Activated naive CD4-positive, alpha-beta T cell treated with anti-CD3 and anti-CD28 coated beads, Interleukin-2, amount 10 ng/mL, durations not matched to agents 7 days and 5 days (primary cell): ENCODE data around the gene MITD1.
"Not testable (repeated sequence)": the region's sequence is repeated elsewhere in the genome, so short reads cannot be mapped to it uniquely, and the experiment has no call there.

ENCODE experiments used
- CTCF ChIA-PET: fragments of 350-600 bp; sonication (Branson Sonifier 250); formaldehyde crosslinking; loops from one replicate; lab custom pipeline; 2021; ENCODE audit warnings: antibody characterized with exemption; lab: Charles Lee
- DNase-seq: peaks from one replicate; pipeline ENCODE4 v3.0.0-alpha.2; 2020
- H3K27ac Mint-ChIP-seq: one replicate; pipeline ENCODE4 v1.8.0; 2021; ENCODE audit warnings: mild to moderate bottlenecking, moderate library complexity, mixed read lengths
- H3K27me3 Mint-ChIP-seq: one replicate; pipeline ENCODE4 v1.8.0; 2021; ENCODE audit warnings: mild to moderate bottlenecking, mixed read lengths
- H3K36me3 Mint-ChIP-seq: one replicate; pipeline ENCODE4 v1.8.0; 2021; ENCODE audit warnings: mixed read lengths
- H3K4me1 Mint-ChIP-seq: one replicate; pipeline ENCODE4 v1.8.0; 2021; ENCODE audit warnings: mixed read lengths
- H3K4me3 Mint-ChIP-seq: one replicate; pipeline ENCODE4 v1.8.0; 2021; ENCODE audit warnings: mild to moderate bottlenecking, moderate library complexity, mixed read lengths
- H3K9me3 Mint-ChIP-seq: one replicate; pipeline ENCODE4 v1.8.0; 2021; ENCODE audit warnings: mixed read lengths

Gene MITD1

GRCh38 chr2:99180755-99181623 lies at the start of gene MITD1, which contains the start of gene MRPL30:
Gene MITD1 (minus strand): TSS chr2:99181058. CDS start chr2:99180981, 77 bp downstream.
Gene MRPL30 (plus strand): TSS chr2:99181184. CDS start chr2:99186204, 5,020 bp downstream.
- Mint-ChIP-seq H3K4me3 (peak within 1 kb of the TSS; percentile 97), H3K27me3 (no peaks in the 10 kb centered on the region), H3K27ac (peak within 1 kb of the TSS; percentile 95), H3K9me3 (no peaks in the 10 kb centered on the region), H3K4me1 (peaks cover 53% of the 10 kb centered on the region), H3K36me3 (peaks cover 17% of the 10 kb centered on the region)
- CTCF ChIA-PET: interaction anchor here (0.6 to 2.8 kb wide), 8 partner anchors 13 to 156 kb away, joined by 3 to 16 read pairs (median 3); partner anchors contain the start of genes EIF5B and TXNDC9
- DNase-seq: peak; percentile 93

- no peaks in the 10 kb centered on the region for H3K9me3 Mint-ChIP-seq
- H3K4me3 Mint-ChIP-seq: no peak overlapping the region
- no peaks in the 10 kb centered on the region for H3K36me3 Mint-ChIP-seq
- no peak overlapping the region for H3K27ac Mint-ChIP-seq
- CTCF ChIA-PET: no interaction called here
- H3K4me1 Mint-ChIP-seq: peaks cover 5% of the 10 kb centered on the region
- H3K27me3 Mint-ChIP-seq: no peaks in the 10 kb centered on the region
- no peak for DNase-seq
These were observed 37.2 kb upstream of the MITD1 start for GRCh38 chr2:99217929-99218501.

GRCh38 chr2:99216096-99216495 lies 35.2 kb upstream of the MITD1 start:
- no peaks in the 10 kb centered on the region for H3K27me3 Mint-ChIP-seq
- no peak overlapping the region for H3K27ac Mint-ChIP-seq
- CTCF ChIA-PET: interaction anchor here (0.6 kb wide), 1 partner anchor 544 kb away, joined by 5 read pairs; no protein-coding TSS in a partner anchor
- no peak for DNase-seq
- H3K4me1 Mint-ChIP-seq: peaks cover 5% of the 10 kb centered on the region
- no peak overlapping the region for H3K4me3 Mint-ChIP-seq
- H3K36me3 Mint-ChIP-seq: no peaks in the 10 kb centered on the region
- no peaks in the 10 kb centered on the region for H3K9me3 Mint-ChIP-seq

- H3K27ac Mint-ChIP-seq: no peak overlapping the region
- no peaks in the 10 kb centered on the region for H3K27me3 Mint-ChIP-seq
- DNase-seq: no peak
- CTCF ChIA-PET: no interaction called here
- no peak overlapping the region for H3K4me3 Mint-ChIP-seq
- peaks cover 16% of the 10 kb centered on the region for H3K36me3 Mint-ChIP-seq
- peaks cover 5% of the 10 kb centered on the region for H3K4me1 Mint-ChIP-seq
- H3K9me3 Mint-ChIP-seq: peaks cover 8% of the 10 kb centered on the region
These were observed 24.6 kb upstream of the MITD1 start for GRCh38 chr2:99205491-99205890.

- Mint-ChIP-seq H3K4me1 (no peaks in the 10 kb centered on the region), H3K27ac (no peak overlapping the region), H3K4me3 (no peak overlapping the region), H3K9me3 (peaks cover 8% of the 10 kb centered on the region), H3K27me3 (no peaks in the 10 kb centered on the region), H3K36me3 (peaks cover 20% of the 10 kb centered on the region)
- CTCF ChIA-PET: no interaction called here
- DNase-seq: no peak
These were observed 21.3 kb upstream of the MITD1 start for GRCh38 chr2:99201959-99202678.

- H3K36me3 Mint-ChIP-seq: peaks cover 19% of the 10 kb centered on the region
- DNase-seq: no peak
- H3K4me3 Mint-ChIP-seq: no peak overlapping the region
- CTCF ChIA-PET: interaction anchor here (1.8 kb wide), 1 partner anchor 10 kb away, joined by 6 read pairs; no protein-coding TSS in a partner anchor
- no peaks in the 10 kb centered on the region for H3K27me3 Mint-ChIP-seq
- H3K4me1 Mint-ChIP-seq: no peaks in the 10 kb centered on the region
- H3K27ac Mint-ChIP-seq: no peak overlapping the region
- H3K9me3 Mint-ChIP-seq: no peaks in the 10 kb centered on the region
These were observed 19.4 kb upstream of the MITD1 start for GRCh38 chr2:99200076-99200800.

GRCh38 chr2:99198103-99198841 lies 17.4 kb upstream of the MITD1 start:
- H3K36me3 Mint-ChIP-seq: peaks cover 23% of the 10 kb centered on the region
- CTCF ChIA-PET: no interaction called here

GRCh38 chr2:99192364-99192763 lies 11.5 kb upstream of the MITD1 start:
- H3K4me3 Mint-ChIP-seq, H3K27me3 Mint-ChIP-seq, H3K27ac Mint-ChIP-seq, CTCF ChIA-PET, H3K9me3 Mint-ChIP-seq, DNase-seq, H3K4me1 Mint-ChIP-seq: not testable (repeated sequence)
- peaks cover 43% of the 10 kb centered on the region for H3K36me3 Mint-ChIP-seq

More at GRCh38 chr2:99198103-99198841, 17.4 kb upstream of the MITD1 start:
- H3K27ac Mint-ChIP-seq: no peak overlapping the region
- H3K4me1 Mint-ChIP-seq: no peaks in the 10 kb centered on the region
- no peak for DNase-seq
- no peaks in the 10 kb centered on the region for H3K27me3 Mint-ChIP-seq
- no peak overlapping the region for H3K4me3 Mint-ChIP-seq
- H3K9me3 Mint-ChIP-seq: no peaks in the 10 kb centered on the region

GRCh38 chr2:99190548-99190947 lies 9.7 kb upstream of the MITD1 start:
- peaks cover 35% of the 10 kb centered on the region for H3K36me3 Mint-ChIP-seq
- no peak overlapping the region for H3K27ac Mint-ChIP-seq
- no peak for DNase-seq
- H3K27me3 Mint-ChIP-seq: no peaks in the 10 kb centered on the region
- no peaks in the 10 kb centered on the region for H3K4me1 Mint-ChIP-seq
- CTCF ChIA-PET: interaction anchor here (0.7 to 1.6 kb wide), 2 partner anchors 10 to 142 kb away, joined by 3 to 6 read pairs; no protein-coding TSS in a partner anchor
- peaks cover 2% of the 10 kb centered on the region for H3K9me3 Mint-ChIP-seq
- no peak overlapping the region for H3K4me3 Mint-ChIP-seq

- Mint-ChIP-seq H3K4me3 (no peak overlapping the region), H3K4me1 (peaks cover 7% of the 10 kb centered on the region), H3K27ac (no peak overlapping the region), H3K9me3 (peaks cover 2% of the 10 kb centered on the region), H3K36me3 (peaks cover 28% of the 10 kb centered on the region), H3K27me3 (no peaks in the 10 kb centered on the region)
- DNase-seq: no peak
- CTCF ChIA-PET: no interaction called here
These were observed 7.5 kb upstream of the MITD1 start for GRCh38 chr2:99188357-99188756.

GRCh38 chr2:99187011-99187410 lies 6.2 kb upstream of the MITD1 start:
- H3K36me3 Mint-ChIP-seq: peaks cover 17% of the 10 kb centered on the region

GRCh38 chr2:99184811-99185210 lies 4.0 kb upstream of the MITD1 start:
- H3K9me3 Mint-ChIP-seq: no peaks in the 10 kb centered on the region
- H3K27ac Mint-ChIP-seq: no peak overlapping the region
- CTCF ChIA-PET: no interaction called here
- no peak overlapping the region for H3K4me3 Mint-ChIP-seq
- H3K36me3 Mint-ChIP-seq: peaks cover 7% of the 10 kb centered on the region
- no peak for DNase-seq
- peaks cover 25% of the 10 kb centered on the region for H3K4me1 Mint-ChIP-seq
- no peaks in the 10 kb centered on the region for H3K27me3 Mint-ChIP-seq

More at GRCh38 chr2:99187011-99187410, 6.2 kb upstream of the MITD1 start:
- Mint-ChIP-seq H3K9me3 (no peaks in the 10 kb centered on the region), H3K4me3 (no peak overlapping the region), H3K27ac (no peak overlapping the region), H3K4me1 (peaks cover 12% of the 10 kb centered on the region), H3K27me3 (no peaks in the 10 kb centered on the region)
- no peak for DNase-seq
- CTCF ChIA-PET: no interaction called here

GRCh38 chr2:99183025-99183424 lies 2.2 kb upstream of the MITD1 start:
- CTCF ChIA-PET: no interaction called here
- DNase-seq: no peak

More at GRCh38 chr2:99183025-99183424, 2.2 kb upstream of the MITD1 start:
- Mint-ChIP-seq H3K9me3 (no peaks in the 10 kb centered on the region), H3K4me1 (peaks cover 43% of the 10 kb centered on the region), H3K36me3 (peaks cover 12% of the 10 kb centered on the region), H3K4me3 (peak overlapping the region; percentile 6), H3K27me3 (no peaks in the 10 kb centered on the region), H3K27ac (no peak overlapping the region)
